ENCODE data around the gene EPHA4. TPM values are rescaled to one million over a fixed set of nuclear protein-coding genes. Genes with fewer than 3 reads are reported as not detected.

Gene EPHA4
- total and polyA plus RNA-seq, 2 of the 4 experiments (the other 2 are of a cell fraction) = 36.9 to 132 TPM

DNA sequence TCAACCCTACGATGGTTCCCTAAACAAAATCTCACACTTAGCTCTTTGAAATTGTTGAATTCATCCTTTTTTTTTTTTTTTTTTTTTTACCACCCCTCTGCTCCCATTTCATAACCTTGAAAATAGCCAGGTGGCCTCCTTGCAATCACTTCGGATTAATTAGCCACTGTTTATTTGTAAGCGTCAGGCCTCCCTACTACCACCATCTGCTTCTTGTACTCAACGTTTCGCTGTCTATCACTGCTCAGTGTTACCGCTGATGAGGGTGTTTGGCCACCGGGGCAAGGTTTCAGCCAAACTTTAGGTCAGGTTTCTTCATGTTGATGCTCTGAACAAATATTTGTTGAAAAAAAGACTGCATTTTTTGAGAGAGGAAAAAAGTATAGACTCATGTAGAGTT, 183.2 kb downstream of the EPHA4 start:
- H2AFZ ChIP-seq (replicated peaks; ENCODE audit: low read length, poor library complexity) = no peak overlapping the region
- H3K14ac ChIP-seq (replicated peaks; ENCODE audit: low read depth, low read length) = no peak overlapping the region
- ATAC-seq (ENCODE audit: low read depth) = no peak
- dilution Hi-C loops (cut with HindIII; ENCODE audit: low sequenced_read_pairs, unreplicated experiment) = no loop called here
- no peaks in the 10 kb centered on the region for H3K9me3 ChIP-seq (ENCODE audit: control insufficient read depth, insufficient read depth, low read length)
- no peak overlapping the region for H2BK120ac ChIP-seq (ENCODE audit: low read depth, low read length)
- H4K20me1 ChIP-seq (ENCODE audit: insufficient read depth, low read length) = no peaks in the 10 kb centered on the region
- WGBS, 2 experiments (ENCODE audit: extremely low coverage in 2 of 2, insufficient read length in 1 of 2) = 72% methylated on average over 4 of the region's 7 CpGs; no CpG with 5 or more reads in 1 of the 2 experiments
- no peaks in the 10 kb centered on the region for H3K4me1 ChIP-seq (ENCODE audit: control insufficient read depth, insufficient read depth, low read length)
- no peak overlapping the region for H3K56ac ChIP-seq (ENCODE audit: extremely low read depth, insufficient read depth, low read length)
- H3K36me3 ChIP-seq (ENCODE audit: control insufficient read depth, insufficient read depth, low read length) = no peaks in the 10 kb centered on the region
- no peak overlapping the region for H4K8ac ChIP-seq (ENCODE audit: low read depth in 2 of 2, low read length in 2 of 2)
- no peak overlapping the region for H4K91ac ChIP-seq (ENCODE audit: insufficient read depth, low read depth, low read length)
- no peak for DNase-seq
- TF ChIP-seq CHD1 (IDR thresholded peaks at IDR 0.05; ENCODE audit: low read depth, low read length) (no peak), FOS (IDR thresholded peaks at IDR 0.05; ENCODE audit: low read depth, low read length) (no peak), MAFK (IDR thresholded peaks at IDR 0.05; ENCODE audit: low read depth, low read length) (no peak), POLR2A (IDR thresholded peaks at IDR 0.05; ENCODE audit: low read depth, low read length) (no peak), CEBPB (IDR thresholded peaks at IDR 0.05; ENCODE audit: low read depth, low read length) (no peak), RCOR1 (IDR thresholded peaks at IDR 0.05; ENCODE audit: insufficient replicate concordance, low read length) (no peak), ELK1 (IDR thresholded peaks at IDR 0.05; ENCODE audit: borderline replicate concordance, low read depth, low read length) (no peak)
- TF ChIP-seq, protein P1, sequence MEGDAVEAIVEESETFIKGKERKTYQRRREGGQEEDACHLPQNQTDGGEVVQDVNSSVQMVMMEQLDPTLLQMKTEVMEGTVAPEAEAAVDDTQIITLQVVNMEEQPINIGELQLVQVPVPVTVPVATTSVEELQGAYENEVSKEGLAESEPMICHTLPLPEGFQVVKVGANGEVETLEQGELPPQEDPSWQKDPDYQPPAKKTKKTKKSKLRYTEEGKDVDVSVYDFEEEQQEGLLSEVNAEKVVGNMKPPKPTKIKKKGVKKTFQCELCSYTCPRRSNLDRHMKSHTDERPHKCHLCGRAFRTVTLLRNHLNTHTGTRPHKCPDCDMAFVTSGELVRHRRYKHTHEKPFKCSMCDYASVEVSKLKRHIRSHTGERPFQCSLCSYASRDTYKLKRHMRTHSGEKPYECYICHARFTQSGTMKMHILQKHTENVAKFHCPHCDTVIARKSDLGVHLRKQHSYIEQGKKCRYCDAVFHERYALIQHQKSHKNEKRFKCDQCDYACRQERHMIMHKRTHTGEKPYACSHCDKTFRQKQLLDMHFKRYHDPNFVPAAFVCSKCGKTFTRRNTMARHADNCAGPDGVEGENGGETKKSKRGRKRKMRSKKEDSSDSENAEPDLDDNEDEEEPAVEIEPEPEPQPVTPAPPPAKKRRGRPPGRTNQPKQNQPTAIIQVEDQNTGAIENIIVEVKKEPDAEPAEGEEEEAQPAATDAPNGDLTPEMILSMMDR (conservative IDR thresholded peaks at IDR 0.05; ENCODE audit: low read depth, low read length) = no peak
- H2AK5ac ChIP-seq (ENCODE audit: low read depth, low read length) = no peak overlapping the region
- H2AK9ac ChIP-seq (replicated peaks; ENCODE audit: low read depth, low read length, poor library complexity) = no peak overlapping the region
- H3K27me3 ChIP-seq (ENCODE audit: control insufficient read depth, insufficient read depth, low read length) = no peaks in the 10 kb centered on the region
- H3K23ac ChIP-seq (ENCODE audit: low read depth, low read length) = no peak overlapping the region
- no peak overlapping the region for H3K4me2 ChIP-seq (ENCODE audit: low read depth, low read length)
- H3K18ac ChIP-seq (ENCODE audit: low read depth, low read length) = no peak overlapping the region
- no peak overlapping the region for H3K4me3 ChIP-seq (ENCODE audit: insufficient read depth, low read depth, low read length)
- no peaks in the 10 kb centered on the region for H3K79me1 ChIP-seq (ENCODE audit: low read depth in 1 of 2, low read length in 2 of 2)
- no peak overlapping the region for H3K4ac ChIP-seq (ENCODE audit: low read depth, low read length)
- H3K27ac ChIP-seq (ENCODE audit: insufficient read depth, low read length) = no peak overlapping the region
- ChIA-PET POLR2A (ENCODE audit: unreplicated experiment) (no interaction called here), CTCF (interaction anchor here (0.6 to 0.7 kb wide), 4 partner anchors 45 to 1685 kb away, joined by 3 to 5 read pairs (median 4); no protein-coding TSS in a partner anchor)
- no peak overlapping the region for H2BK15ac ChIP-seq (ENCODE audit: low read depth, low read length)
- no peaks in the 10 kb centered on the region for H3K9me1 ChIP-seq (ENCODE audit: insufficient read depth, low read length)
- in situ Hi-C loops (cut with MboI; ENCODE audit: low sequenced_read_pairs) = no loop called here
- intact Hi-C loops (cut with micrococcal nuclease) = no loop called here
- no peak overlapping the region for H2BK20ac ChIP-seq (ENCODE audit: low read depth, low read length)
- no peak overlapping the region for H4K5ac ChIP-seq (ENCODE audit: low read depth, low read length)
- H3K9ac ChIP-seq (ENCODE audit: low read depth, low read length) = no peak overlapping the region
- no TSS peak for BruUV-seq (replicated peaks)
- no peak overlapping the region for H2BK5ac ChIP-seq (ENCODE audit: low read depth, low read length, poor library complexity, severe bottlenecking)
